Measurements from ENCODE around the gene NBPF10.
"Not testable (repeated sequence)": the region's sequence is repeated elsewhere in the genome, so short reads cannot be mapped to it uniquely, and the experiment has no call there.

The NBPF10 gene

GRCh38 chr1:146144465-146144864 lies at the start of gene NBPF10:
TSS of gene NBPF10 (minus strand) at chr1:146144804. CDS start at chr1:146144769, 35 bp downstream.
- H3K4me1 ChIP-seq (ENCODE audit: control insufficient read depth, insufficient read depth, low read length); H3K9me3 ChIP-seq (ENCODE audit: control insufficient read depth, insufficient read depth, low read depth, low read length); H3K4me3 ChIP-seq (ENCODE audit: low read depth, low read length); H3K27ac ChIP-seq (ENCODE audit: low read depth, low read length); H3K9ac ChIP-seq (ENCODE audit: low read length); H3K27me3 ChIP-seq (ENCODE audit: control insufficient read depth, insufficient read depth, low read length); H3K36me3 ChIP-seq (ENCODE audit: control insufficient read depth, insufficient read depth, low read length): not testable (repeated sequence)

DNA sequence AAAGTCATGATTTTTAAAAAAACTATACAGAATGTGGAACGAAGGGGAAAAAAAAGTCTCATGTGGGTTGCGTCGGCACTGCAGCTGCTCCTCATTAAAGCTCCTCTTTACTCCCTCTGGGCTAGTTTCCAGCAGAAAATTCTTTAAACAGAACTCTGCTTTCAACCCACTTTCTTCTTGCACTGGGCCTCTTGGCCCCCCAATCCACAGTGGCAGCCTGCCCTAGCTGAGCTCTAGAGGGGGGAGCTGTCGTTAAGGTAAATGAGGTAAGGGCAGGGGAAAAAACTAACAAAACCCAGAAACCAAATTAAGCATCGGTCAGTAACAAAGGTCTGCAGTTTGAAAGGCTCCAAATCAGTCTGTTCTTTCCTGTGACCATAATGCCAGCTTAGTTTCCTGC lies 29.9 kb upstream of the NBPF10 start:
- H3K9me3 ChIP-seq (ENCODE audit: control insufficient read depth, insufficient read depth, low read depth, low read length); H3K4me3 ChIP-seq (ENCODE audit: low read depth, low read length); H3K36me3 ChIP-seq (ENCODE audit: control insufficient read depth, insufficient read depth, low read length); H3K9ac ChIP-seq (ENCODE audit: low read length); H3K27ac ChIP-seq (ENCODE audit: low read depth, low read length); H3K4me1 ChIP-seq (ENCODE audit: control insufficient read depth, insufficient read depth, low read length); H3K27me3 ChIP-seq (ENCODE audit: control insufficient read depth, insufficient read depth, low read length): not testable (repeated sequence)

DNA sequence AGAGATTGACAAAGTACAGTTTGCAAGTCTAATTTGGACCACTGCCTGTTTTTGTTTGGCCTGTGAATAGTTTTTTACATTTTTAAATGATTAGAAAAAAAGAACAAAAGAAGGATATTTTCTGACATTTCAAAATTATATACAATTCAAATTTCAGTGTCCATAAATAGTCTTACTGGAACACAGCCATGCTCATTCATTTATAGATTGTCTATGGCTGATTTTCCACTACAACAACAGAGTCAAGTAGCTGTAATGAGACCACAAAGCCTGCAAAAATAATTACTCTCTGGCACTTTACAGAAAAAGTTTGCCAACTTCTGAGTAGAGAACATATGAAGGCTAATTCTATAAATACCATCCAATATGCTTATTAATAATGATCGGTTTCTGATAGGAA lies 23.1 kb upstream of the NBPF10 start:
- H3K4me3 ChIP-seq (ENCODE audit: low read depth, low read length); H3K9me3 ChIP-seq (ENCODE audit: control insufficient read depth, insufficient read depth, low read depth, low read length); H3K27me3 ChIP-seq (ENCODE audit: control insufficient read depth, insufficient read depth, low read length); H3K36me3 ChIP-seq (ENCODE audit: control insufficient read depth, insufficient read depth, low read length); H3K4me1 ChIP-seq (ENCODE audit: control insufficient read depth, insufficient read depth, low read length); H3K27ac ChIP-seq (ENCODE audit: low read depth, low read length); H3K9ac ChIP-seq (ENCODE audit: low read length): not testable (repeated sequence)

- H3K27me3 ChIP-seq (ENCODE audit: control insufficient read depth, insufficient read depth, low read length); H3K4me3 ChIP-seq (ENCODE audit: low read depth, low read length); H3K27ac ChIP-seq (ENCODE audit: low read depth, low read length); H3K9me3 ChIP-seq (ENCODE audit: control insufficient read depth, insufficient read depth, low read depth, low read length); H3K4me1 ChIP-seq (ENCODE audit: control insufficient read depth, insufficient read depth, low read length); H3K36me3 ChIP-seq (ENCODE audit: control insufficient read depth, insufficient read depth, low read length); H3K9ac ChIP-seq (ENCODE audit: low read length): not testable (repeated sequence)
Measured at GRCh38 chr1:146167273-146167672, 22.7 kb upstream of the NBPF10 start.

Measured in HUES6 (cell line).